KBM-7 (cell line): ENCODE data around the gene GOT1.
A peak's percentile ranks its signal among the peaks of the same experiment; 100 is the strongest.

Experiments
- DNase-seq: peaks from one replicate; pipeline ENCODE4 v3.0.0-alpha.2; 2015
- in situ Hi-C: fragments of 300-500 bp; cut with MboI; formaldehyde crosslinking; loops from 2 replicates; pipeline ENCODE4 v1.14.3; 2020; ENCODE audit warnings: low sequenced_read_pairs, low pct_unique_long_range_greater_than_20kb, mixed read lengths

The GOT1 gene

DNA sequence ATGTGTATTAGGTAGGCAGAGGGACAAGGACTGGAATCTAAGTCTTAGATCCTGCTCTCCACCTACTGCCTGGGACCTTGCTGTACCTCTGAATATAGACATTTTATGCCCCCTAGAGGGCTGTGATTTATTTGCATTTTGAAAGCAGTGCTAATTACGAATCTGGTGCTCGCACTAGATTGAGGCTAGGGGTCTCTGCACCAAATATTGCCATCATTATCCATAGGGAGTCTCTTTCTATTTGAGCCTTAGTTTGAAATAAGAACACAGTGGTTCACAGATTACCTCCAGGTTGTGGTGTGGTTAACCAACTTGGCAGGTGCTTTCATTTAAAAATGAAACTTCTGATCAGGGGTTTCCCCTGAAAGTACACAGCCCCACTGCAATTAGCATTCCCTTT is 59.4 kb downstream of the GOT1 start:
- peak; percentile 27 for DNase-seq
- in situ Hi-C loops: no loop called here

- no peak for DNase-seq
- in situ Hi-C loops: no loop called here
Observed at GRCh38 chr10:99369551-99369950, 60.9 kb downstream of the GOT1 start.

- in situ Hi-C loops: no loop called here
- DNase-seq: no peak
Observed at GRCh38 chr10:99369126-99369525, 61.3 kb downstream of the GOT1 start.

DNA sequence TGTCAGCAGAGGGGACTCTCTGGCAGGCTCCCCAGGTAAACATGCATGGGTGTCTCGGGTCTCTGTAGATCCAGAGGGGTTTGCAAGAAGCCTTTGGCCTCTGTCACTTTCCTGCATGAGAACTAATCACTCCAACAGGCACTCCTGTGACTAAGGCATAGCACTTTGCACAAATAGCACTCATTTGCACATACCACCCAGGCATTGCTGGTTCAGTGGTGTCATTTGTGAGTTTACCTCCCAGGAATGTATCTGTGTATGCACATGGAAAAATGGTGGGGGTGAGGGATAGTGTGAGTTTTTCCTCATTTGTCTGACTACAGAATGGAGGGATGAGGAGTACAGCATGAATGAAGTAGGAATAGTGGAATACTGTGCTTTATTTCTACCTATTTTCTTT is 61.8 kb downstream of the GOT1 start:
- in situ Hi-C loops: no loop called here
- DNase-seq: no peak

GRCh38 chr10:99366666-99367065 is 63.8 kb downstream of the GOT1 start:
- in situ Hi-C loops: no loop called here
- no peak for DNase-seq

DNA sequence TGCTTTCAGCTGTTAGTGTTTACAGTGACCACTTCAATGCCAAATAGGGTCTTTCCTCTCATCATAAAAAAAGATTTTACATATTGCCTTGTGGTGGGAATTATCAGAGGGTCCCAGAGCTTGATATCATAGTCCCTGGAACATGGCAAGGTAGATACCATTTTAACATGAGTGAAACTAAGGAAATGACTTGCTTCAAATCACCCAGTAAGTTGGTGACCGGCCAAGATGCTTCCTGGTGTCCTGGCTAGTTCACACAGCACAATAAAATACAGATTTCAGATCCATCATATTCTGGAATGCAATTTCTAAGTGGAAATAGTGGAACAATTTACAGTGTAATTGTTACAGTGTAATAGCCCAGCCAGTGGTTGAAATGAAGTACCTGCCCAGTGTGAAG is 64.7 kb downstream of the GOT1 start:
- in situ Hi-C loops: no loop called here
- no peak for DNase-seq

- in situ Hi-C loops: no loop called here
Observed at GRCh38 chr10:99365311-99365710, 65.1 kb downstream of the GOT1 start.

DNA sequence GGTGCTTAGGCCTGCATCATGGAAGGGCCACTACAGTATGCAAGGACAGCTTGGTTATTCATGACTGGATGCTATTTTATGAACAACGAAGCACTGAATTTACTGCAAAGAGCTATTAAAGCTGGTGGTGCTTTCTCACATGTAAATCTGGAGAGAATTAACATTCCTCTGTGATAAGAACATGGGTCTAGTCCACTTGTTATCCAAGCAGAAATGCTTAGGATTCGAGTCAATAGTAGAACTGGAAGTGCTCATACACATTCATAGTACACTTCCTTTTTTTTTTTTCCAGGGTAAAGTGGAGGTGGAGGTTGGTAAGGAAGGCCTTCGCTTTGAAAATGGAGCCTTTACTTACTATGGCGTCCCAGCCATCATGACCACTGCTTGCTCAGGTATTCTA is 66.3 kb downstream of the GOT1 start:
- in situ Hi-C loops: no loop called here
- no peak for DNase-seq

More at GRCh38 chr10:99365311-99365710, 65.1 kb downstream of the GOT1 start:
- DNase-seq: no peak

- DNase-seq: no peak
- in situ Hi-C loops: no loop called here
Observed at GRCh38 chr10:99360934-99361333, 69.5 kb downstream of the GOT1 start.

- no peak for DNase-seq
- in situ Hi-C loops: no loop called here
Observed at GRCh38 chr10:99358101-99358500, 72.3 kb downstream of the GOT1 start.

GRCh38 chr10:99357691-99358090 is 72.7 kb downstream of the GOT1 start:
- in situ Hi-C loops: no loop called here
- no peak for DNase-seq

DNA sequence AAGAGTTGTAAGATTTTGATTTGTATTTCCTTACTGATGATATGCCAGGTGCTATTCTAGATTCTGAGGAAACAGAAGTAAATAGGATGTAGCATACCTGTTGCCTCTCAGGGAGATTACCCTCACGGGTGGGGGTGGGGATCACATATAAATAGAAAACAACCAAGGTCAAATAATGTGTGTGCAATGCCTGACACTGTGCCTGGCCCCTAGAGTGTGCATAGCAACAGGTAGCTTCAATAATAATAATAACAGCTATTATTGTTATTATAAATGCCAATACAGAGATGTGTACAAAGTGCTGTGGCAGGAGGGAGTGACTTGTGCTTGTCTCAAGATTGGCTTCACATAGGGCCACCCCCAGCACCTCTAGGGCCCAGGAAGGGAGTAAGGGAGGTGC is 77.2 kb downstream of the GOT1 start:
- in situ Hi-C loops: no loop called here
- no peak for DNase-seq

- no peak for DNase-seq
- in situ Hi-C loops: no loop called here
Observed at GRCh38 chr10:99347672-99348071, 82.8 kb downstream of the GOT1 start.
